ENCODE measurements around the gene CARD9. TPM values are rescaled to one million over a fixed set of nuclear protein-coding genes. Genes with fewer than 3 reads are reported as not detected.
A peak's percentile ranks its signal among the peaks of the same experiment; 100 is the strongest.

CARD9 gene
- total RNA-seq, 1 experiment from 2014 or later = 1.7 TPM

- Histone ChIP-seq H3K9me3 (no peaks in the 10 kb centered on the region), H3K27me3 (no peaks in the 10 kb centered on the region), H3K36me3 (peaks cover 48% of the 10 kb centered on the region), H3K4me3 (no peak overlapping the region)
- no peak for DNase-seq
These were observed 30.7 kb upstream of the CARD9 start for GRCh38 chr9:136403915-136404800.

DNA sequence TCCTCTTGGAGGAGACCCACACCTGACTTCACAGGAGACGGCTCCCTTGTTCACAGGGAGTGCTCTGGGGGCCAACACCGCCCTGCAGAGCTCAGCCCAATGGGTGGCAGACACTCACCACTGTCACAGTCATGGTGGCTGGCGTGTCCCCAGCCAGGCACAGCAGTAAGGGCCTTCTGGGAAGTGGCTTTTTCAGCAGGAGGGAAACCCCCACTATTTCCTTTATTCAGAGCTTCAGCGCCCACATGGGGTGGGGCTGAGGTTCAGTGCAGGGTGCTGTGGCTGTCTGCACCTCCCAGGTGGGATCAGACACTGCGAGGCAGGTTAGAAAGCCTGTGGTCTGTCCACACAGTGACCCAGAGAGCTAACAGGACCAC lies 30.1 kb upstream of the CARD9 start:
- Histone ChIP-seq H3K4me3 (no peak overlapping the region), H3K27me3 (no peaks in the 10 kb centered on the region), H3K36me3 (peaks cover 46% of the 10 kb centered on the region), H3K9me3 (no peaks in the 10 kb centered on the region)
- no peak for DNase-seq

DNA sequence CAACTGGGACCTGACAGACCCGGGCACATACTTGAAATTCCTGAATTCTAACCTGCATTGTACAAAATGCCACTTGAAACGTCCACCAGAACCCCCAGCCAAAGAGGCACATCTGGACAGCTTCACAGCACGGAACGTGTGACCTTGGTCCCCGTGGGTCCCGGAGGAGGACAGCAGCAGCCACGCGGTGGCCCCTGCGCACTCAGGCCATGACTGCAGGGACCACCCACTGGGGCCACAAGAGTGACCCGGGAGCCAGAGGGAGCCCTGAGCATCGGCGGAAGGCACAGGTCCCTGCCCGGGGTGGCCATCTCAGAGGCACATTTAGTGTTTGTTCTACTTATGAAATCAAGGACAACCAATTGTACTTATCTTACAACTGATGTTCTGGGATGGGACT lies 28.6 kb upstream of the CARD9 start:
- Histone ChIP-seq H3K9me3 (no peaks in the 10 kb centered on the region), H3K27me3 (no peaks in the 10 kb centered on the region), H3K36me3 (peaks cover 48% of the 10 kb centered on the region), H3K4me3 (no peak overlapping the region)
- DNase-seq = no peak

DNA sequence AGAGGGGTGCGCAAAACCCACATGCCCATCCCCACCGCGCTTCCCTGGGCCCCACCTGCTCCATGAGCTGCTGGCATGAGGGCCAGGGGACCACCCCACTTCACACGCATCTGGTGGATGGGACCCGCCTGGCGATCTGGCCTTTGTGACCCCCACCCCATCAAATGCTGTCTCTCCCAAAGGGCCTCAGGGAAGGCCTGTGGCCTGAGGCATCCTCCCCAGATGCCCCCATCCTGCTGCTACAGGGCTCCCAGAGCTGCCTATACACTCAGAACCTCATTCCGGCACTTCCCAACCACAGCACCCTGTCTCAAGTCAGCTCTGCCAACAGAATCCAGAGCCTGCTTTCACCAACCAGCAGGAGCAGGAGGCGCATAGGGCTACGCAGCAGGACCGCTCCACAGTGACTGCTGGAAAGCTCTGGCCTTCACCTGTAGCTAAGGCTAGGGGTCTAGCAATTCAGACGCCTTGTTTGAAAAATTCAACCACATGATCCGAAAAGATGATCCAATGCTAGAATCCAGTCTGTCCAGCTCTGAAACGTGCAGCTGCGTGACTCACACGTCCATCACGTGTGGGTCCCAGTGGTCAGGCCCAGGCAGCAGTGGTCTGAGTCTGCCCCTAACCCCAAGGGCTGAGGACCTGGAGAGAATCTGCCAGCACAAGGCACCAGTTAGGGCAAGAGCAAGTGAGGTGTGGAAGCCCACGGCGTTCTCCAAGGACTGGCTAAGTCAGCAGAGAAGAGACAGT lies 27.9 kb upstream of the CARD9 start:
- no peak for DNase-seq
- peaks cover 50% of the 10 kb centered on the region for H3K36me3 ChIP-seq
- no peaks in the 10 kb centered on the region for H3K9me3 ChIP-seq
- no peak overlapping the region for H3K4me3 ChIP-seq
- no peaks in the 10 kb centered on the region for H3K27me3 ChIP-seq

DNA sequence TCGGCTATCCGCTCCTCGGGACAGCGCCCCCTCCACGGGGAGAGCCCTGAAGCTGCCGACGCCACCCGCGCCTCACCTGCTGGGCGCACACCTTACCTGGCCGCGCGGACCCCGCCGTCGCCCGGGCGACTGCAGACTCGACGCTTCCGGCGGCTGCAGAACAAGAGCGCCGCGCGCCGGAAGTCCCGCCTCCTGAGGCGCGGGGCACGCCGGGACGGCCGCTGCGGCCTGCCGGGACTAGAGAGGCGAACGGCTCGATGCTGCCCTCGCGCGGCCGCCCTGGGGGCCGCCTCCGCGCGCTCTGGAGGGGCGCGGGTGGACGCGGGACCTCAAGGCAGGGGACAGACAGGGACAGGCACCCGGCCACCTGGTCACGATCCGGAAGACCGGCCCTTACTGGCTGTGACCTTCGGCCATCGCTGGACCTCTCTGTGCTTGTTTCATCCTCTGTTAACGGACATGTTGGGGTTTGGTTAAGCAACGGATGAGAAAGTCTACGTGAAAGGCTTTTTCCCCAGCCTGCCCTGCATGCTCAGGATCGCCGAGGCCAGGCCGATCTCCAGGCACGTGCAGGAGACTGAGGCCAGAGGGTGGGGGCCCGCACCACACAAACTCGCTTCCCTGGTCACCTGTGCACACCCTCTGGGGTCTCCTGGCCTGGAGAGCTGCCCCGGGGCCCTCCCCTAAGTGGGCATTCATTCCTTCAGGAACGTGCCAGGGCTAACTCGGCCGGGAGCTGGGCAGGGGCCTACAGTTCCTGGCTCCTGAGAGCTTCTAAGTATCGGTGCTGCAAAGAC lies 26.8 kb upstream of the CARD9 start, which contains the start of gene SNAPC4:
Gene SNAPC4 (minus strand): TSS at position 133 of the 797 bp plus-strand sequence. CDS start 1,742 bp downstream, outside the sequence.
- DNase-seq = peak; percentile 81
- H3K9me3 ChIP-seq = no peaks in the 10 kb centered on the region
- H3K36me3 ChIP-seq = peaks cover 49% of the 10 kb centered on the region
- H3K27me3 ChIP-seq = no peaks in the 10 kb centered on the region
- H3K4me3 ChIP-seq = peak within 1 kb of the TSS; percentile 88

DNA sequence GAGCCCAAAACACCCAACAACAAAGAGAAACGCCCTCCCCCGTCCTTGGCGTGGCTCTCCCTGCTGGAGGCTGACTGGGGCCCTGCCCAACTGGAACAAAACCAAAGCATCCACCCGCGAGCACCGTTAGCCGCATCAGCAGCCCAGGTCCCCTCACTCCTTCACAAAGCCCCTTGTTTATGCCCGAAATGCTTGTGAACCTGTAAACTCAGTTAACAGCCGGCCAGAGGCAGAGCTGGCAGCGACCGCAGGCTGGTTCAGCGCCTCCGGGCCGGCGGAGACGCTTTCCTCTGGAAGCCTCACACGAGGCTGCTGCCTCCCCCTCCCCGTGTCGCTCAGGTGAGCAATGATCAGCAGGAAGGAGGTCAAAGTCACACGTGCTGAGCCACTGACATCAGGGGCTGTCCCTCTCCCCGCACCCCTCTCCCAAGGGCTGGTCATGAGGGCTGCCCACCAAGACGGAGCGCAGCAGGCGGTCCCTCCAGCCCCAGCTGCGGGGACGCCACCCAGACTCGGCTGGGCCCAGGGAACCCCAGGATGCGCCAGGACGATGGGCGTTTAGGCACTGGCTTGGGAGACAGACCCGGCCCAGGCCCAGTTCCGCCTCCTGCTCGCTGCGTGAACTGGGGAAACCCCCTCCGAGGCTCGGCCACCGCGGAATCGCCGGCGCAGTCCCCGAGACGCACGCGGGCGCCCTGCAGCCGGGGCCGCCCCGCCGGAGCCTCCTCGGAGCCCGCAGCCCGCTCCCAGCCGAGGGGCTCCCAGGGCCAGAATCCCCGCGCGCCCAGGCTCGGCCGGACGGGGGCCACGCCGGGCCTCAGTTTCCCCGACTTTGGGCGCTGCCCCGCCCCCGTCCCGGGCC lies 25.9 kb upstream of the CARD9 start:
- peak overlapping the region; percentile 88 for H3K4me3 ChIP-seq
- peak; percentile 29 for DNase-seq
- no peaks in the 10 kb centered on the region for H3K9me3 ChIP-seq
- no peaks in the 10 kb centered on the region for H3K27me3 ChIP-seq
- H3K36me3 ChIP-seq = peaks cover 49% of the 10 kb centered on the region

- Histone ChIP-seq H3K27me3 (no peaks in the 10 kb centered on the region), H3K4me3 (peak overlapping the region; percentile 88; the same call in 1 of the 2 replicates), H3K9me3 (no peaks in the 10 kb centered on the region), H3K36me3 (peaks cover 55% of the 10 kb centered on the region)
- no peak for DNase-seq
These were observed 24.8 kb upstream of the CARD9 start for GRCh38 chr9:136398286-136398685.

- no peak for DNase-seq
- peaks cover 56% of the 10 kb centered on the region for H3K36me3 ChIP-seq
- H3K9me3 ChIP-seq = no peaks in the 10 kb centered on the region
- no peak overlapping the region for H3K4me3 ChIP-seq
- no peaks in the 10 kb centered on the region for H3K27me3 ChIP-seq
These were observed 24.2 kb upstream of the CARD9 start for GRCh38 chr9:136397643-136398042.

DNA sequence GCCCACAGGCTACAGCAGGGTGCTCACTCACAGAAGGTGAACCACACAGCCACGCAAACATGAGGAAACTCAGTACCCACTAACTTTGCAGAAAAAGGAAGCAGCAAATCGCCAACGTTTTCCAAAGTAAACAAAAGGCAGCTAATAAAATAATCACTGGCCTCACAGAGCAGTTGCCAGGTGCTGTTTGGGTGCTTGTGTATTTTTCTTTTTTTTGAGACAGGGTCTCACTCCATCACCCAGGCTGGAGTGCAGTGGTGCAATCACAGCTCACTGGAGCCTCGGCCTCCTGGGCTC lies 22.7 kb upstream of the CARD9 start:
- Histone ChIP-seq H3K36me3 (peaks cover 66% of the 10 kb centered on the region), H3K9me3 (no peaks in the 10 kb centered on the region), H3K4me3 (no peak overlapping the region), H3K27me3 (no peaks in the 10 kb centered on the region)
- DNase-seq = no peak

- H3K4me3 ChIP-seq = no peak overlapping the region
- no peak for DNase-seq
- H3K27me3 ChIP-seq = no peaks in the 10 kb centered on the region
- peaks cover 69% of the 10 kb centered on the region for H3K36me3 ChIP-seq
- H3K9me3 ChIP-seq = no peaks in the 10 kb centered on the region
These were observed 22.1 kb upstream of the CARD9 start for GRCh38 chr9:136395345-136396218.

GRCh38 chr9:136395020-136395340 lies 21.5 kb upstream of the CARD9 start:
- Histone ChIP-seq H3K27me3 (no peaks in the 10 kb centered on the region), H3K4me3 (no peak overlapping the region), H3K9me3 (no peaks in the 10 kb centered on the region), H3K36me3 (peaks cover 69% of the 10 kb centered on the region)
- no peak for DNase-seq

GRCh38 chr9:136394312-136395019 lies 21.0 kb upstream of the CARD9 start:
- Histone ChIP-seq H3K36me3 (peaks cover 72% of the 10 kb centered on the region), H3K27me3 (no peaks in the 10 kb centered on the region), H3K9me3 (no peaks in the 10 kb centered on the region), H3K4me3 (no peak overlapping the region)
- no peak for DNase-seq

- peaks cover 73% of the 10 kb centered on the region for H3K36me3 ChIP-seq
- no peaks in the 10 kb centered on the region for H3K27me3 ChIP-seq
- no peak overlapping the region for H3K4me3 ChIP-seq
- DNase-seq = no peak
- no peaks in the 10 kb centered on the region for H3K9me3 ChIP-seq
These were observed 20.1 kb upstream of the CARD9 start for GRCh38 chr9:136393531-136393930.

DNA sequence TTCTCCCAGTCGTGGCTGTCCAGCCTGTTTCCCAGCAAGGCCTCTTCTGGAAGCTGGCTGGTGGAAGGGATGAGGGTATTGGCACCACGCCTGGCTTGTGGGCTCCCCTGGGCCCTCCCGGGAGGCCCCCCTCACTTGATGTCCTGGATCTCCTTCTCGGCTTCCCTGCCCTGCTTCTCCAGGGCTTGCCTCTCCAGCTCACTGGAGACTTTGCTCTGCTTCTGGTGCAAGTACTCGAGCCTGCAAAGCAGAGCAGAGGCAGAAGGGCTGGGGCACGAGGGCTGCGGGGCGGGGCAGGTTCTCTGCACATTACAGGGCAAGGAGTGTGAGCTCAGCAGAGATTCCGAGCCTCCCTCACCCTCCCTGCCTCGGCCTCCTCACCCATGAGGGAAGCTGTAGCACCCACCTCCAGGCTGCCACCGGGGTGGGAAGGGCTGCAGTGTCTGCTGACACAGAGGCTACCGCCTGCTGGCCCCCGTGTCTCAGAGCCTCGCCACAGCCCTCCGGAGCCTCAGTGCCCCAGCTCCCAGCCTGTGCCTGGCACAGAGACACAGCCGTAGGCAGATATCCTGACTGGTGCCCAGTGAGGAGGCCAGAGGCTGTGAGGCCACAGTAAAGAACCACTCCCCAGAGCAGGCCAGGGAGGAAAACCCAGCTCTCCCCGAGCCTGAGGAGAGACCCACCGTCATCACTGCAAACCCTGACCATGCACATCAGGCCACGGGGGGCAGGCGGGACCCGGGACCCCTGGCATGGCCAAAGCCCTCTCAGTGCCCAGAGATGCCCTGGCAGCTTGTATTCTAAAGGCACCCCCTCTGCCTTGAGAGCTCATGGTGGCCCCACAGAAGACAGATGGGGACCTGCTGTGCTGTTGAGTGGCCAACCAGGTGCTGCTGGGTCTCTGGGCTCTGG lies 19.3 kb upstream of the CARD9 start:
- Histone ChIP-seq H3K36me3 (peaks cover 70% of the 10 kb centered on the region), H3K4me3 (no peak overlapping the region), H3K27me3 (no peaks in the 10 kb centered on the region), H3K9me3 (no peaks in the 10 kb centered on the region)
- DNase-seq = no peak

Data from MG63 (cell line).